Hematopoietic multipotent progenitor cell treated with erythropoietin and hydrocortisone succinate and interleukin-3 and kit ligand, for 6 days (in vitro differentiated cells): ENCODE results near the gene USF2.
"Not testable (repeated sequence)": the region's sequence is repeated elsewhere in the genome, so short reads cannot be mapped to it uniquely, and the experiment has no call there.

Source experiments
- DNase-seq: peaks from one replicate; pipeline ENCODE4 v3.0.0-alpha.2; 2015

USF2 gene

GRCh38 chr19:35268536-35269437 lies at the start of gene USF2:
USF2 (plus strand) TSS chr19:35268962; CDS start chr19:35269102, 140 bp downstream.
- DNase-seq: peak; percentile 85

- DNase-seq: no peak
Observed at GRCh38 chr19:35219008-35219407, 49.8 kb upstream of the USF2 start.

- peak; percentile 91 for DNase-seq
Observed at GRCh38 chr19:35220315-35220921, 48.3 kb upstream of the USF2 start.

GRCh38 chr19:35220973-35221590 lies 47.7 kb upstream of the USF2 start:
- not testable (repeated sequence) for DNase-seq

- no peak for DNase-seq
Observed at GRCh38 chr19:35222373-35223015, 46.3 kb upstream of the USF2 start.

GRCh38 chr19:35223084-35223790 lies 45.5 kb upstream of the USF2 start:
- peak; percentile 61 for DNase-seq

GRCh38 chr19:35223862-35224505 lies 44.8 kb upstream of the USF2 start:
- DNase-seq: no peak

- peak; percentile 81 for DNase-seq
Observed at GRCh38 chr19:35224681-35225571, 43.8 kb upstream of the USF2 start.

GRCh38 chr19:35225951-35226350 lies 42.8 kb upstream of the USF2 start:
- DNase-seq: no peak

GRCh38 chr19:35226748-35227147 lies 42.0 kb upstream of the USF2 start:
- DNase-seq: no peak

GRCh38 chr19:35228177-35228930 lies 40.4 kb upstream of the USF2 start, which contains the start of gene FAM187B:
FAM187B (minus strand) TSS chr19:35228739; CDS start chr19:35228680, 59 bp downstream.
- no peak for DNase-seq

GRCh38 chr19:35229601-35230000 lies 39.2 kb upstream of the USF2 start:
- DNase-seq: no peak

GRCh38 chr19:35231956-35232645 lies 36.7 kb upstream of the USF2 start:
- DNase-seq: no peak

- DNase-seq: no peak
Observed at GRCh38 chr19:35232912-35233311, 35.9 kb upstream of the USF2 start.

GRCh38 chr19:35236638-35237400 lies 31.9 kb upstream of the USF2 start:
- DNase-seq: no peak

GRCh38 chr19:35239597-35239996 lies 29.2 kb upstream of the USF2 start:
- not testable (repeated sequence) for DNase-seq

- no peak for DNase-seq
Observed at GRCh38 chr19:35240327-35240726, 28.4 kb upstream of the USF2 start.

- DNase-seq: no peak
Observed at GRCh38 chr19:35241417-35241816, 27.3 kb upstream of the USF2 start.
